HEK293 (cell line): Measurements from ENCODE around the gene CACNB2.

Experiments used
- CTCF ChIA-PET: fragments of 350-600 bp; formaldehyde crosslinking; extraction: SDS; loops from one replicate; lab custom pipeline; 2021; ENCODE audit warnings: antibody characterized with exemption; lab: Yijun Ruan, JAX
- POLR2A ChIA-PET: fragments of 300-600 bp; formaldehyde crosslinking; extraction: SDS; loops from one replicate; lab custom pipeline; 2020; ENCODE audit warnings: antibody characterized with exemption, inconsistent platforms; lab: Yijun Ruan, JAX
- H3K27ac ChIP-seq: fragments of 200-500 bp; sonication (Bioruptor generic); 2 replicates; pipeline ENCODE4 v1.5.1; 2014; ENCODE audit warnings: low read depth, low read length, control low read depth, inconsistent platforms; ENCODE audit errors: extremely low read depth
- H3K36me3 ChIP-seq, 2 experiments: fragments of 200-500 bp in 1 of 2; sonication (Bioruptor generic) in 1 of 2; 1 replicate in 1 of 2; 2 replicates in 1 of 2; pipeline ENCODE4 v1.5.1; 2014 to 2017; ENCODE audit warnings: inconsistent platforms in 2 of 2, low read length in 2 of 2; ENCODE audit not compliant: control insufficient read depth in 2 of 2, insufficient read depth in 1 of 2
- H3K4me1 ChIP-seq: fragments of 200-500 bp; sonication (Bioruptor generic); 2 replicates; pipeline ENCODE4 v1.5.1; 2014; ENCODE audit warnings: mild to moderate bottlenecking, low read length, inconsistent platforms; ENCODE audit not compliant: control insufficient read depth, insufficient read depth
- H3K4me3 ChIP-seq: 2 replicates; pipeline ENCODE4 v1.5.1; 2011; ENCODE audit warnings: low read depth, mild to moderate bottlenecking, control low read depth, low read length, moderate library complexity
- H3K9me3 ChIP-seq: fragments of 200-500 bp; sonication (Bioruptor generic); 2 replicates; pipeline ENCODE4 v1.5.1; 2014; ENCODE audit warnings: low read depth, low read length, inconsistent platforms; ENCODE audit not compliant: control insufficient read depth, insufficient read depth
- EGR2 ChIP-seq: fragments of 450-650 bp; formaldehyde crosslinking; IDR thresholded peaks from 2 replicates; pipeline ENCODE4 v1.5.1; 2016; ENCODE audit warnings: low read depth, missing biosample characterization, missing genetic modification characterization
- KLF1 ChIP-seq: fragments of 450-650 bp; formaldehyde crosslinking; IDR thresholded peaks from 2 replicates; pipeline ENCODE4 v1.5.1; 2016; ENCODE audit warnings: missing biosample characterization, missing genetic modification characterization
- MZF1 ChIP-seq: fragments of 450-650 bp; formaldehyde crosslinking; IDR thresholded peaks from 2 replicates; pipeline ENCODE4 v1.5.1; 2017; ENCODE audit warnings: missing biosample characterization, missing genetic modification characterization, borderline replicate concordance
- OVOL3 ChIP-seq: fragments of 450-650 bp; formaldehyde crosslinking; IDR thresholded peaks from 2 replicates; pipeline ENCODE4 v1.5.1; 2016; ENCODE audit warnings: missing biosample characterization, missing genetic modification characterization
- PBX3 ChIP-seq: sonication (generic); formaldehyde crosslinking; IDR thresholded peaks from 2 replicates; pipeline ENCODE4 v1.8.1; 2022; ENCODE audit warnings: mild to moderate bottlenecking, moderate library complexity, missing genetic modification reagents
- TRIM28 ChIP-seq: IDR thresholded peaks from 2 replicates; pipeline ENCODE4 v1.6.1; 2011; ENCODE audit warnings: low read length, control low read depth, borderline replicate concordance
- ZFP37 ChIP-seq: fragments of 450-650 bp; formaldehyde crosslinking; IDR thresholded peaks from 2 replicates; pipeline ENCODE4 v1.5.1; 2016; ENCODE audit warnings: missing biosample characterization, missing genetic modification characterization
- ZNF169 ChIP-seq: fragments of 450-650 bp; formaldehyde crosslinking; IDR thresholded peaks from 2 replicates; pipeline ENCODE4 v1.5.1; 2016; ENCODE audit warnings: missing biosample characterization, missing genetic modification characterization
- ZNF214 ChIP-seq: fragments of 450-650 bp; formaldehyde crosslinking; IDR thresholded peaks from 2 replicates; pipeline ENCODE4 v1.5.1; 2017; ENCODE audit warnings: missing biosample characterization, mild to moderate bottlenecking, missing genetic modification characterization, borderline replicate concordance
- ZNF354C ChIP-seq: fragments of 450-650 bp; formaldehyde crosslinking; IDR thresholded peaks from 2 replicates; pipeline ENCODE4 v1.5.1; 2016; ENCODE audit warnings: missing biosample characterization, missing genetic modification characterization, low read depth, borderline replicate concordance
- ZNF426 ChIP-seq: fragments of 450-650 bp; formaldehyde crosslinking; IDR thresholded peaks from 2 replicates; pipeline ENCODE4 v1.5.1; 2017; ENCODE audit warnings: missing biosample characterization, missing genetic modification characterization, mild to moderate bottlenecking, inconsistent platforms, moderate library complexity
- ZNF433 ChIP-seq: fragments of 450-650 bp; formaldehyde crosslinking; IDR thresholded peaks from 2 replicates; pipeline ENCODE4 v1.5.1; 2016; ENCODE audit warnings: missing biosample characterization, missing genetic modification characterization, low read depth
- ZNF621 ChIP-seq: fragments of 450-650 bp; formaldehyde crosslinking; IDR thresholded peaks from 2 replicates; pipeline ENCODE4 v1.5.1; 2017; ENCODE audit warnings: missing biosample characterization, missing genetic modification characterization
- ZNF658 ChIP-seq: fragments of 450-650 bp; formaldehyde crosslinking; IDR thresholded peaks from 2 replicates; pipeline ENCODE4; 2016; ENCODE audit warnings: missing biosample characterization, missing genetic modification characterization
- ZNF747 ChIP-seq: fragments of 450-650 bp; formaldehyde crosslinking; IDR thresholded peaks from 2 replicates; pipeline ENCODE4 v1.5.1; 2016; ENCODE audit warnings: missing biosample characterization, missing genetic modification characterization
- ZXDB ChIP-seq: fragments of 450-650 bp; formaldehyde crosslinking; IDR thresholded peaks from 2 replicates; pipeline ENCODE4 v1.5.1; 2016; ENCODE audit warnings: missing biosample characterization, missing genetic modification characterization
- TF ChIP-seq, protein P1 (sequence below): fragments of 450-650 bp; formaldehyde crosslinking; IDR thresholded peaks from 2 replicates; pipeline ENCODE4 v1.5.1; 2016; ENCODE audit warnings: missing biosample characterization, missing genetic modification characterization

CACNB2 gene

DNA sequence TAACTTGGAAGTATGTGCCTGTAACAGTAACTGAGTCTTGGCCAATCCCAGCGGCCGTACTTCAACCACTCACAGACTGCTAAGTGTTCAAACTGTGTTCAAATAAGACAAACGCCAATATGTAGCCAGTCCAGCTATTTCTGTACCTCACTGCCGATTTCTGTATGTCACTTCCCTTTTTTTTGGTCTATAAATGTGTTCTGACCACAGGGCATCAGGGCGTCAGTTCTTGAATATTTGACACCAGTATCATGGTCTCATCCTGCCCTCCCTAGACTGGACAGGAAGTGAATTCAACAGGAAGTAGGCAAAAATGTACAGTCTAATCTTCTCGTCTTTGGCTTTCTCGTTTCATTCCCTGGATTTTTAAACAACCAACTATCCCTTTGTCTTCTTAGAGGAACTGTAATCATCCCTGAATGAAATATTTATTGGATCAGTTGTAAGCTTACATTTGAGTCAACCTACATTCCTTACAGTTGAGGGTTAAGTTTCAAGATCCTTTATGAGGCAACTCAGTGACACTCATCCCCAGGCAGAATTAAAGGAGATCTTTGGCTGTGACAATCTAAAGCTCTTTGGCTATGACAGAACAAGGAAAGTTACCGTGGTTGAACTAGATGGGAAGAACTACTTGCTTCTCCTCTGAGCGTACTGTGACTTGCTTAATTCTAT, 278.5 kb downstream of the CACNB2 start:
- ChIA-PET CTCF (interaction anchor here (0.7 kb wide), 1 partner anchor 54 kb away, joined by 5 read pairs; no protein-coding TSS in a partner anchor), POLR2A (no interaction called here)
- TF ChIP-seq ZXDB (tag by site-specific recombination) (no peak), TRIM28 (no peak)

GRCh38 chr10:18419945-18420344, 279.7 kb downstream of the CACNB2 start:
- POLR2A ChIA-PET: no interaction called here
- Histone ChIP-seq H3K36me3 (no peaks in the 10 kb centered on the region; a peak in 1 of 3 replicates), H3K27ac (no peak overlapping the region), H3K4me1 (no peaks in the 10 kb centered on the region), H3K9me3 (no peaks in the 10 kb centered on the region), H3K4me3 (no peak overlapping the region)
- no peak for TF ChIP-seq MZF1 (tag by site-specific recombination)
- TF ChIP-seq ZNF169: no peak
- no peak for TF ChIP-seq ZNF426 (tag by site-specific recombination)
- CTCF ChIA-PET: no interaction called here

More for the DNA sequence above, 278.5 kb downstream of the CACNB2 start:
- H3K4me3 ChIP-seq: no peak overlapping the region
- no peak overlapping the region for H3K27ac ChIP-seq
- H3K36me3 ChIP-seq: no peaks in the 10 kb centered on the region; a peak in 1 of 3 replicates
- H3K9me3 ChIP-seq: no peaks in the 10 kb centered on the region
- H3K4me1 ChIP-seq: no peaks in the 10 kb centered on the region

- ChIA-PET POLR2A (no interaction called here), CTCF (no interaction called here)
- H3K4me1 ChIP-seq: no peaks in the 10 kb centered on the region
- no peak overlapping the region for H3K4me3 ChIP-seq
- no peak overlapping the region for H3K27ac ChIP-seq
- TF ChIP-seq ZNF621 (tag by site-specific recombination): no peak
- no peak for TF ChIP-seq ZFP37 (tag by site-specific recombination)
- no peak for TF ChIP-seq ZNF658
- TF ChIP-seq EGR2: no peak
- no peak for TF ChIP-seq ZNF214
- TF ChIP-seq ZNF747: no peak
- no peak for TF ChIP-seq ZNF354C (tag by site-specific recombination)
- no peak for TF ChIP-seq KLF1
- TF ChIP-seq PBX3 (CRISPR knock-in tag): no peak
- TF ChIP-seq, protein P1, sequence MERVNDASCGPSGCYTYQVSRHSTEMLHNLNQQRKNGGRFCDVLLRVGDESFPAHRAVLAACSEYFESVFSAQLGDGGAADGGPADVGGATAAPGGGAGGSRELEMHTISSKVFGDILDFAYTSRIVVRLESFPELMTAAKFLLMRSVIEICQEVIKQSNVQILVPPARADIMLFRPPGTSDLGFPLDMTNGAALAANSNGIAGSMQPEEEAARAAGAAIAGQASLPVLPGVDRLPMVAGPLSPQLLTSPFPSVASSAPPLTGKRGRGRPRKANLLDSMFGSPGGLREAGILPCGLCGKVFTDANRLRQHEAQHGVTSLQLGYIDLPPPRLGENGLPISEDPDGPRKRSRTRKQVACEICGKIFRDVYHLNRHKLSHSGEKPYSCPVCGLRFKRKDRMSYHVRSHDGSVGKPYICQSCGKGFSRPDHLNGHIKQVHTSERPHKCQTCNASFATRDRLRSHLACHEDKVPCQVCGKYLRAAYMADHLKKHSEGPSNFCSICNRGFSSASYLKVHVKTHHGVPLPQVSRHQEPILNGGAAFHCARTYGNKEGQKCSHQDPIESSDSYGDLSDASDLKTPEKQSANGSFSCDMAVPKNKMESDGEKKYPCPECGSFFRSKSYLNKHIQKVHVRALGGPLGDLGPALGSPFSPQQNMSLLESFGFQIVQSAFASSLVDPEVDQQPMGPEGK (tag by site-specific recombination): no peak
- TF ChIP-seq OVOL3 (tag by site-specific recombination): no peak
- no peak for TF ChIP-seq ZNF433 (tag by site-specific recombination)
- no peaks in the 10 kb centered on the region; a peak in 1 of 3 replicates for H3K36me3 ChIP-seq
- no peaks in the 10 kb centered on the region for H3K9me3 ChIP-seq
Observed at GRCh38 chr10:18421726-18422293, 281.6 kb downstream of the CACNB2 start.
